HL-60 (cell line): ENCODE results near the gene NR0B2.

ENCODE experiments used
- DNase-seq, 2 experiments: peaks; one replicate each; pipeline ENCODE4 v3.0.0-alpha.2; 2010 to 2020; ENCODE audit warnings: low read depth in 1 of 2, low spot score in 1 of 2
- H3K27ac ChIP-seq: fragments of 250-450 bp; sonication (Bioruptor Pico); replicated peaks from 2 replicates; pipeline ENCODE4 v1.5.1; 2020; ENCODE audit warnings: mild to moderate bottlenecking, moderate library complexity
- H3K27me3 ChIP-seq: fragments of 250-450 bp; sonication (Bioruptor Pico); 2 replicates; pipeline ENCODE4 v1.5.1; 2021; ENCODE audit warnings: mild to moderate bottlenecking, moderate library complexity; ENCODE audit not compliant: insufficient read depth, poor library complexity, severe bottlenecking
- H3K4me3 ChIP-seq: replicated peaks from 2 replicates; pipeline ENCODE4 v1.5.1; 2011; ENCODE audit warnings: mild to moderate bottlenecking, control low read depth, low read length; ENCODE audit not compliant: insufficient read depth
- CTCF ChIP-seq: IDR thresholded peaks from one replicate; pipeline ENCODE4 v1.5.1; 2011; ENCODE audit warnings: low read length, control low read depth, inconsistent platforms; ENCODE audit not compliant: insufficient read depth
- GABPA ChIP-seq: IDR thresholded peaks from 2 replicates; pipeline ENCODE4 v1.6.1; 2012; ENCODE audit warnings: low read depth
- POLR2AphosphoS5 ChIP-seq: IDR thresholded peaks from 2 replicates; pipeline ENCODE4 v1.6.1; 2012; ENCODE audit warnings: low read depth
- REST ChIP-seq: IDR thresholded peaks from 2 replicates; pipeline ENCODE4 v1.6.1; 2012; ENCODE audit warnings: low read depth; ENCODE audit not compliant: insufficient replicate concordance
- SPI1 ChIP-seq: IDR thresholded peaks from 2 replicates; pipeline ENCODE4 v1.6.1; 2012; ENCODE audit warnings: low read depth, mild to moderate bottlenecking, borderline replicate concordance

NR0B2 gene

GRCh38 chr1:26894263-26894662 is 19.5 kb downstream of the NR0B2 start:
- Histone ChIP-seq H3K27ac (no peak overlapping the region), H3K4me3 (no peak overlapping the region), H3K27me3 (no peaks in the 10 kb centered on the region)
- no peak for DNase-seq
- TF ChIP-seq GABPA, result no peak
- no peak for TF ChIP-seq CTCF
- no peak for TF ChIP-seq POLR2AphosphoS5
- no peak for TF ChIP-seq SPI1
- TF ChIP-seq REST, result no peak

GRCh38 chr1:26890467-26890796 is 23.3 kb downstream of the NR0B2 start:
- Histone ChIP-seq H3K27ac (peak overlapping the region; percentile 87), H3K27me3 (no peaks in the 10 kb centered on the region), H3K4me3 (peak overlapping the region; percentile 98)
- no peak for DNase-seq
- TF ChIP-seq CTCF (no peak), REST (no peak), GABPA (no peak), SPI1 (no peak), POLR2AphosphoS5 (no peak)

- peak within 1 kb of the TSS; percentile 98 for H3K4me3 ChIP-seq
- peak within 1 kb of the TSS; percentile 87 for H3K27ac ChIP-seq
- DNase-seq, result peak; percentile 83 to 84
- no peaks in the 10 kb centered on the region for H3K27me3 ChIP-seq
- TF ChIP-seq GABPA (peak; percentile 85), SPI1 (peak; percentile 82), REST (no peak), POLR2AphosphoS5 (peak; percentile 97), CTCF (no peak)
Measured at GRCh38 chr1:26889551-26890466, 24.0 kb downstream of the NR0B2 start, which contains the start of gene GPN2. TSS of gene GPN2 (minus strand) at chr1:26890283. CDS start at chr1:26890096, 187 bp downstream.
